ENCODE data around the gene FGF14. TPM values are rescaled to one million over a fixed set of nuclear protein-coding genes. Genes with fewer than 3 reads are reported as not detected.
"Not testable (repeated sequence)": the region's sequence is repeated elsewhere in the genome, so short reads cannot be mapped to it uniquely, and the experiment has no call there.

Gene FGF14
- total RNA-seq, 2 experiments from 2014 or later, result not detected

DNA sequence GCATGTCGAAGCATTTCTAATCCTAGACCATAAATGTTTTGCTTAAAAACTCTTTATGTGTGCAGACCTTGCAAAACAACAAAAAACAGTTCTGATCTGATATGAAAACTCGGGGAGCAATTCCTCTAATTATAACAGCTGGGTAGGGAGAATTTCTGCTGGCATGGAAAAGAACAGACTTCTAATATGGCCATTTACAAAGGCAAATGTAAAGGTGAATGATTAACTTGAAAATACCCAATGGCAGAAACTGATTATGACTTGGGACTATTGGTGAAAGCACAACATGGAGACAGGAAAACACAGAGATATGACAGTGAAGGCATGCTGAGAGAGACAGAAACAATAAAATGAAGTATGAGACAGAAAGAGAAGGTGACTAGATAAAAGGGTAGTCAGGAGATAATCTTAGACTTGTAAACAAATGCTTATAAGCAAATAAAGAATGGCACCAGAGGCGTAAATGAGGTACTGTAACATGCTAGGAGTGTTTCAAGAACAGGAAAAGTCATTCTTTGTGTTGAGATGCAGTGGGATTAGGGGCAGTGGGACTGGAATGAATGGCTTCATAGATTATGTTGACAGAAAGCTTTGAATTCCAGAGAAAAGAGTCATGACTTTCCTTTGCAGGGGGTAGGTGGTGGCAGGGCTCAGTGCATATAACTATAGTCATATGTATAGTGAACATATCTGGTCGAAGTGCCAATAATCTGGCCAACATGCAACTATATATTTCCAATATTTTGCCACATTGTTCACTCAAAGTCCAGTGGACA, 556.4 kb downstream of the FGF14 start:
- ChIA-PET CTCF (no interaction called here), POLR2A (no interaction called here)

DNA sequence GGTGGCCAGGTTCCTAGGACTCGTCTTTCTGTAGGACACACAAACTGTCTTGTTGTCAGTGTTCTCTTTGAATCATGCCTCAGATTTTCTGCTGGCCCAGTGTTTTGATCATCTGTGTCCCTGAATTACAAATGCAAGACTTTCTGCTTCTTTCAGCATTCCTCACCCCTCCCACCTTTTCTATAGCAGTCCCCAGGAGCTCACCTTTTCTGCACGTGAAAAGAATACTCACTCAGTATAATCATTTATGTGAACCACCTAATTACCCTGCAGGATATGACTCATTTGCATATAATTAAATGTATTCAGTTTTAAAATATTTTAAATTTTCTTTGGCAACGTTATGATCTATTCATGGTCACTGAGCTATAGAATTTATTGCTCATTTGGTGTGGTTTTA, 560.1 kb downstream of the FGF14 start:
- ChIA-PET CTCF (no interaction called here), POLR2A (no interaction called here)

DNA sequence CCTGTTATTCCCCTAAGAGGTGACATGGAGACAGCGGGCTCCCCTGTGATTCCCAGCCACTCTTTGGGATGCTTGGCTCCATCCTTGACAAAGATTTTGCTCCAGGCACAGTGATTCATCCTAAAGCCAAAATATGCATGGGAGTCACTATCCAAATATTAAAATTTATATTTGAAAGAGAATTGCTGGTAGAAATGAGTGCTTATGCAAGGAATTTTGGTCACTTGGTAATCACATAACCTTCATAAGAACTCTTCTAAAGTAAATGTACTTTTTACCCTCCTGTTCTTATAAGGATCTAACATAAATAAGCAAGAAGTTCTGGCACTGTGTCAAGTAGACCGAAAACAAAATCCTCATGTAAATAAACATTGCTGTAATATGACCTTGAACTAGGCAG, 563.5 kb downstream of the FGF14 start:
- POLR2A ChIA-PET, result no interaction called here
- CTCF ChIA-PET, result no interaction called here

DNA sequence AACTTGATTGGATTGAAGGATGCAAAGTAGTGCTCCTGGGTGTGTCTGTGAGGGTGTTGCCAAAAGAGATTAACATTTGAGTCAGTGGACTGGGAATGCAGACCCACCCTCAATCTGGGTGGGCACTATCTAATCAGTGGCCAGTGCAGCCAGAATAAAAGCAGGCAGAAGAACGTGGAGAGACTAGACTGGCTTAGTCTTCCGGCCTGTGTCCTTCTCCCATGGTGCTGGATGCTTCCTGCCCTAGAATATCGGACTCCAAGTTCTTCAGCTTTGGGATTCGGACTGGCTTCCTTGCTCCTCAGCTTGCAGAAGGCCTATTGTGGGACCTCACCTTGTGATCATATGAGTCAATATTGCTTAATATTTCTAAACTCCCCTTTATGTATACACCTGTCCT, 564.1 kb downstream of the FGF14 start:
- CTCF ChIA-PET, POLR2A ChIA-PET: not testable (repeated sequence)

DNA sequence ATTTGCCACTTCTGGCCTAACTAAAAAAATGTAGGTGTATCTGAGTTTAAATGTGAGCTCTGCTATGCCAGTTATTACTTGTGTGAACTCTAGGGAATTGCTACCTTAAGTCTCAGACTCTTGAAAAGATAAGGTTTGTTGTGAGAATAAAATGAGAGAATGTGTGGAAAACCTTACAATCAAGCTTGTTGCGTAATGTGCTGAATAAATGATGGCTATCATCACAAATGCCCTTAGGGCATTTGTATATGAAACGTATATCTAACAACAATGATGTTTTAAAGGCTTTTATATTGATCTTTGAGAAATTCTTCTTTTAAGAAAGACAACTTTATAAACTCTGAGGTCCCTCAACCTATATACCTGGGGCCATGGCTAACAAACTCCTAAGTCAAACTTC, 564.6 kb downstream of the FGF14 start:
- CTCF ChIA-PET, result no interaction called here
- POLR2A ChIA-PET, result no interaction called here

DNA sequence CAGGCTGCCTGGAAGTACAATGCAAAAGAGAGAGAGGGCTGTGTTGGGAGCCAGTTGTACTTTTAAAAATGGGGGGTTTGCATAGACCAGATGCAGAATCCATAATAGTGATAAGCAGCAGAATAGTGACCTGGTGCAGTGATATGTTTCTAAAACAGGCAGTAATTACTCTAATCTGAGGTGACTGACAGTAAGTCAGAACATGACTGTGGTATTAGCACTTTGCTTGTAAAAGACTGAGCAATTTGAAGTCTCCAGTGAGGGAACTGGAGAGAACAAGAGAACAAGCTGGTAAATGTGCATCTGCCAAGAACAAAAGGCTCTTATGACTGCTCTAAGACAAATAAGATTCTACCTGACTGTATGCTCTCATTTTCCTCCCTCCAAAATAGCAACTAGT, 565.9 kb downstream of the FGF14 start:
- CTCF ChIA-PET, result no interaction called here
- POLR2A ChIA-PET, result no interaction called here

DNA sequence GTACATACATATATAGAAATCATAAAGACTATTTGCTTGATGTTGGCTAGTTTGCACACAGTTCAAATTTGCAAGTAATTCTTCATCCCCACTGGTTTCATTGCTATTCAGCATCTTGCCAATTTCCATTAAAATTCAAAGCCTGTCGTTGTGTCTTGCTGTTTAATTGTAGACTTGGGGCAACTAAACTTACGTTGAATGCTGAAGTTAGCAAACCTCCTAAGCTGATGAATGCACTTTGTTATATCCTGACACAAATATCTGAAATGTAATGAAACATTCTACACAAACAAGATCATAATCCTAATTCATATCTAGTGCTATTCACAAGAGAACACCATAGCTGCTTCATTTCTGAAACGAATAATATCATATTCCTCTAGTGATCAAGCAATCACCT, 568.2 kb downstream of the FGF14 start:
- ChIA-PET CTCF (no interaction called here), POLR2A (no interaction called here)

DNA sequence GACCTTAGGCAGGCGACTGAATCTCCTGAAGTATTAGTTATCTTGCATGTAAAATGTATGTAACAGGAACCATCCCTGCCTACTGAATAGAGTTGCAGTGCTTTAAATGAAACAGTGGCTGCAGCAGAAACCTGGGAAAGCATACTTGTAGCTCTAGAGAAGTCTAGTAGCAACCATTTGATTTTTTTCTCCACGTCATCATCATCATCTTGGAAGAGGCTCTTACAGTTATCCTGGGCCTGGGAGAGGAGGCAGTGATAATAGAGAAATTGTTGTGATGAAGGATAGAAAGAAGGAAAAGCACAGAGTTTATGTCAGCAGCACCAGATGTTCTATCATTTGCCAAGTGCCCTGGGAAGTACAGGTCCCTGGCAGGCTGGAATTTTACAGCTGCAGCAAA, 571.8 kb downstream of the FGF14 start:
- ChIA-PET CTCF (no interaction called here), POLR2A (no interaction called here)

DNA sequence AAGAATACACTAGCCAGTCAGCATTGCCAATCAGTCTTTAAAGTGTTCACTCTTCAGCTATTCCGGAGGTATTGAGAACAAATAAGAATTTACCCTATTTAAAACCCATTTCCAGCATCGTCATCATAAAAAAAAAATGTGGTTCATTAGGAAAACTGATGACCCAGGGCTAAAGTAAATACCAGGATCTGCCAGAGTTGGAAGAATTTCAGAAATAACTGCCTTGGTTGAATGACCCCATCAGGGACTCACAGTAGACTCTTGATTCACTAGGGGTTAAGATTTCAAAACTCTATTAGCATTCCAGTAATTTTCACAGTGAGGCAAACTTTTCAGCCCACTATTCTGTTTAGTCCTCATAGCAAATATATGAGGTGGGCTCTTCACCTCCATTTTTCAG, 572.4 kb downstream of the FGF14 start:
- POLR2A ChIA-PET, result no interaction called here
- CTCF ChIA-PET, result no interaction called here

DNA sequence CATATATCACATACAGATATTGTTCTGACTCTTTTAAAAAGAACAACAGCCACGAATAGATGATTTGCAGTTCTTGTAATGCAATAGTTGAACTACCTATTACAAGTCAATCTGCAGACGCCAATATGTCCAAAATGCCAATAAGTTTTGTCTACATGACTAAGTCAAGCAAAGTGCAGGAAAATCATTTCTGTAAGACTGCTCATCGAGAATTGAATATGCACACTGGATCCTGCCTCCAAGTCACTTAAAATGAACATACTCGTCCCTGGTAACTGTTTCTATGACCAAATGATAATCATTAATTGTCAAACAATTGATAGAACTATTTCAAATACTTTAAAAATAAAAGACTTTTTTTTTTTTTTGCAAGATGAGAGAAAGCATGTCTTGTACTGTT, 573.7 kb downstream of the FGF14 start:
- CTCF ChIA-PET, result no interaction called here
- POLR2A ChIA-PET, result no interaction called here

DNA sequence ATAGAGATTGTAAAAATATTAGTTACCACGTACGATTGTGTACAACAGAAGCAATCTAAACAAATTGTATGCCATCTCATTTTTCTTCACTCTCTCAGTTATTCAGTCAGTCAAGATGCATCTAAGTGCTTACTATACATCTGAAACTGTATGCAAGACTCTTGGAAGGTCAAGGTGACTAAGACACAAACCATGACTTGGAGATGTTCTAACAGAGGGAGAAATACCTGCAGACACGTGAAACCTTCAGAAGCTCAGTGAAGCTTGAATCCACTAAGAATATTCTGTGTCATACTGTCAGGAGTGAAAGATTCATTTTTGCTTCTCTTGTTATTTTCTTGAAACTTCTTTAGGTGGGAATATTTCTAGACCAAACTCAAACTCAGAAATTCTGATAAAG, 584.0 kb downstream of the FGF14 start:
- POLR2A ChIA-PET, result no interaction called here
- CTCF ChIA-PET, result no interaction called here

DNA sequence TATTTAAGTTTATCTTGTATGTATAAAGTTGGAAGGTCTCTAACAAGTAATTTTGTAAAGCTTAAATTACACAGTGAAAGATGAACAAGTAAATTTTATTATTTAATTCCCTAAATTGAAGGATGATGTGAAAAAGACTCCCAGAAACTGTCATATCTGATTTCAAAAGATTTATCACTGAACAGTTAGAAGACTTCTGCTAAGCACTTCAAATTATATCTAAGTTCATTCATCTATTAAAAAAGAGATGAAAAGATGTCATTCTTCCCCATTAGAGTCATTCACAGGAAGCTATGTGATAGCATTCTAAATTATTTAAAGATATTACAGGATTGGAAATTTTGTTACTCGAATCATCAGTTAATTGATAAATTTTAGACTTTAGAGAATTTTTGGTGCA, 590.0 kb downstream of the FGF14 start:
- ChIA-PET POLR2A (no interaction called here), CTCF (no interaction called here)

DNA sequence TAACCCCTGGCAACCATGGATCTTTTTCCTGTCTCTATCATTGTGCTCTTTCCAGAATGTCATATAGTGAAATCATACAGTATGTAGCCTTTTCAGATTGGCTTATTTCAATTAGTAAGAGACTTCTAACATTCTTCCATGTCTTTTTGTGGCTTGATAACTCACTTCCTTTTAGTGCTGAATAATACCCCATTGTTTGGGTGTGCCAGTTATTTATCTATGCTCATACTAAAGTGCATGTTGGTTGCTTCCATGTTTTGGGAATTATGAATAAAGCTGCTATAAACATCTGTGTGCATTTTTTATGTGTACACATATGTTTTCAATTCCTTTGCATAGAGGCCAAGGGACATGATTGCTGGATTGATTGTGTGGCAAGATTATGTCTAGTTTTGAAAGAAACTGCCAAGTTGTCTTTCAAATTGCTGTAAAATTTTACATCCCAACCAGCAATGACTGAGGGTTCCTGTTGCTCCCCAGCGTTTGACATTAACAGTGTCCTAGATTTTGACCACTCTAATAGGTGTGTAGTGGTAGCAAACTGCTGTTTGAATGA, 590.5 kb downstream of the FGF14 start:
- ChIA-PET CTCF (no interaction called here), POLR2A (no interaction called here)

DNA sequence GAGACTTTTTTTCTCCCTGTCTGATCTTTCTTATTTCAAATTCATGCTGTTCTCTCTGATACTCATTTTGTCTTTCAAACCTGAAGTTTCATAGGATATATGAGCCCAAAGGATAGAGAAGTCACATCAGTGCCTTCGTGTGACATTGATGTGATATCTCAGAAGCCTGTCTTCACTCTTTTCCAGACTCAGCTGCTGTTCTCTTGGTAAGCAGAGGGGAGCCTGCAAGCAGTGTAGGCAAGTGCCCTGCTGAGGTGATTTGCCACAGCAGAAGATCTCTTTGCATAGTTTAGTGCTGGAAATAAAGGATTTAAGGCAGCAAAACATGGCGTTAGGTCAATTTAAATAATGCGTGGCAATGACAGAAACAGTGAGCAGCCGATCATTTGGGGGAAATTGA, 602.7 kb downstream of the FGF14 start:
- ChIA-PET POLR2A (no interaction called here), CTCF (no interaction called here)

DNA sequence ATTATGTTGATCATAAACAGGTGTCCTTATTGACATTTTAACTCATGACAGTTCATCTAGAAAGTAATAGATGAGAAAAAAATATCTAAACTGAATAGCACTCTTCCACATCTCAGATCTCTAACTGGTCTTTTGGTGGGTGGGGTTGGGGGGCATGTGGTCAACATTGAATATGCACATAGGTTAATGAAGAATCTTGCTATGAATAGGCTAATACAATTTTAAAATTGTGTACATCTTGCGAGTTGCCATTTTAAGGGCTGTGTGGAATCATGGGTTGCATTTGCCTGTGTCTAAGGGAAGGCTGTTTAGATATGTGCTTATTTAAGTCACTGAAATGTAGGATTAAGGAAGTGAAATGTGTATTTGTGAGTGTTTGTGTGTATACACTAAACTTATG, 603.4 kb downstream of the FGF14 start:
- POLR2A ChIA-PET, result no interaction called here
- CTCF ChIA-PET, result no interaction called here

DNA sequence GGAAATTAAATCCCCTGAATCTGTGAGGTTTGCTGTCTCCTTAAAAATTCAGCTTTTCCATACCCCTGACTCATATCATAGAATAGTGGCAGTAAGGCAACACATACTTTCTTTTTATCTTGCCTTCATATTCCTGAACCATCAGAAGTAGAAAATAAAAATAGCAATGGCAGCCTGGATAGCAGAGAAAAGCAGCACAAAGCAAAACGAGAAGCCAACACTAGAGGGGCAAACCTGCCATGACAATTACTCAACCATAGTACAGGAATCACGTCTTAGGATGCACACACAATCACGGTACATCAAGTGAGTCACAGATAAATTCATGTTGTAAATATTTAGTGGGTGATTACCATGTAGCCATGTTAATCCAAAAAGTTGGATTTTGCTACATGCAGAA, 606.4 kb downstream of the FGF14 start:
- ChIA-PET POLR2A (no interaction called here), CTCF (no interaction called here)

DNA sequence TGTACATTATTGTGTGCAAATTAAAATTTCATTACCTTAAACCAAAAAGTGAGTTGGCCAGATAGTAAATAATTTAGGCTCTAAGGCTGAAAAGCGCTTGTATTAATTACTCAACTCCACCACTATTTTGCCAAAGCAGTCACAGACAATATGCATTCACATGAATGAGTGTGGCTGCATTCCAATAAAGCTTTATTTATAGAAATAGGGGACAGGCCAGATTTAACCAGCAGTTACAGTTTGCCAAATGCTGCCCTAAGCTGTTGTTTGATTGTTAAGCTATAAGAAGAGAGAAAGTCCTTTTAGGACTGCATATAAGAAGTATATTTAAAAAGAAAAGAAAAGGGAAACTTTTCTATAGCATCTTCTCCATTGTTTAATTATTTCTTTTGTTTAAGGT, 606.8 kb downstream of the FGF14 start:
- ChIA-PET CTCF (no interaction called here), POLR2A (no interaction called here)

DNA sequence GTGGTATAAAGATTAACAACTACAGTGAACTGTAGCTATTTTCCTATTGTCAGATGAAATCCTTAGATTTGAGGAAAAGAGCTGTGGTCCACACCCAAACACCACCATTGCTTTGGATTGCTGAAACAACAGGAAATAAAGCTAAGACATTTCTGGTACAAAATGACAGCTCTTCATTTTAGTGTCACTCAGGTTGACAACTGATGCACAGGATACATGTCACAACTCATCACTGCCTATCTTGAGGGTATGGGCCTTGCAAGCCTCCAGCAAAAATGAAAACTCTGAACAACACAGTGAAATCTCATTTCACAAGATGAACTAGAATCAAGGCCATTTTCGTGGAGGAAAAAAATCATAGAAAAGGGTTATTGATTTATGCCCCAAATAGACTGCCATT, 609.7 kb downstream of the FGF14 start:
- ChIA-PET CTCF (no interaction called here), POLR2A (no interaction called here)

DNA sequence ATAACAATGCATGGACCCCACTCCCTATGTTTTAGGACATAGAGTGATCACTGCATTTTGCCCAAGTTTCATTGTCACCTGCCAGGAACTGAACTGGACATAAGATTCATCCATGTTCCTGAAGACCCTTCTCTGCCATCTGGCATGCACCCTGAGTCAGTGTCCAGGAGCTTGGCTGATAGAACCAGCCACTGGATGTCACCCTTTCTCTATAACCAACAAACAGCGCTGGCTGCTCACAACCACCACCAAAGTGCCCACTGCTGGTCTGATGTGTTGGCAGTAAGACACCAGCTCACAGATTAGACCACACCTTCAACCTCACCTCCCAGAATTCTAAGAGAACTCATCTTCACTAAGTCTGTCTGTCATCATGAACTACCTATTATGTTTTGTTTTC, 616.0 kb downstream of the FGF14 start:
- ChIA-PET POLR2A (no interaction called here), CTCF (no interaction called here)

DNA sequence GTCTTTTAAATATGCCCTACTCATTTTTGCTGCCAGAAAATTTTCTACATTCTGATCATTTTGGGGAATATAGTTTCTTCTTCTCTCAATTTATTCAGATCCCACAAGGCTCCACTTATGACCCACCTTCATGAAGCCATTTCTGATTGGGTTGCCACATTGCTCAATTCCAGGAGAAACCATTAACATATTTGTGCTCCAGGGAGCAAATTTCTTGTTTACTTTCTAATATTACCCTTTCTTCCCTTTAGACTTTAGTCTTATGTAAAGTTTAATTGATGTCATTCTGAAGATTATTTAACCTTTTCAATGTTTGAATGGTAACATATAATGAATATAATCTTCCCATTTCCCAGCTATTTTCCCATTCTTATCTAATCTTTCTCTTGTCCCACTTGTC, 617.5 kb downstream of the FGF14 start:
- ChIA-PET POLR2A (no interaction called here), CTCF (no interaction called here)

DNA sequence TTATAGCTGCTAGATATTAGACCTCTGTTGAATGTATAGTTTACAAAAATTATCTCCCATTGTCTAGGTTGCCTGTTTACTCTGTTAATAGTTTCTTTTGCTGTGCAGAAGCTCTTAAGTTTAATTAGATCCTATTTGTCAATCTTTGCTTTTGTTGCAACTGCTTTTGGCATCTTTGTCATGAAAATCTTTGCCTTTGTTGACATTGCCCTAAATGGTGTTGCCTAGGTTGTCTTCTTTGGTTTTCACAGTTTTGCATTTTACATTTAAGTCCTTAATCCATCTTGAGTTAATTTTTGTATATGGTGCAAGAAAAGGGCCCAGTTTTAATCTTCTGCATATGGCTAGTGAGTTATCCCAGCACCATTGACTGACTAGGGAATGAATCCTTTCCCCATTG, 618.3 kb downstream of the FGF14 start:
- CTCF ChIA-PET, result no interaction called here
- POLR2A ChIA-PET, result interaction anchor here (0.7 kb wide), 1 partner anchor 986 kb away, joined by 5 read pairs; no protein-coding TSS in a partner anchor

DNA sequence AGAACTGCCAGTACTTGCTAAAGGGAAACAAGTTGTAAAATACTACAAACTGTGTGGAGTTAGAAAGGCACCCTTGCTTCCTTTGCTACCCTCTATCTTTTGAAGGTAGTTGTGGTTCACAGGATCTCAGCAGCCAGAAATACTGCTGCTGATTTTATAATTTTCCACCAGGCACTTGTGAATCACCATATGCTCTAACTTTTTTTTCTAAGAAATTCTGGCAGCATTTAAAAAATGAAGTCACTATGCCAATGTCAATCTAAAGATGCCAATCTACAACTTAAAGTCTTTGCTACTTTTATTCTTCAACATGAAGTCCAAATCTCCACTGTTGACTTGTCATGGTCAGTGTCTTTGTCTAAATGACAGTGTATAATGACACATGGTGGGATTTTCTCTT, 621.6 kb downstream of the FGF14 start:
- ChIA-PET CTCF (no interaction called here), POLR2A (no interaction called here)

DNA sequence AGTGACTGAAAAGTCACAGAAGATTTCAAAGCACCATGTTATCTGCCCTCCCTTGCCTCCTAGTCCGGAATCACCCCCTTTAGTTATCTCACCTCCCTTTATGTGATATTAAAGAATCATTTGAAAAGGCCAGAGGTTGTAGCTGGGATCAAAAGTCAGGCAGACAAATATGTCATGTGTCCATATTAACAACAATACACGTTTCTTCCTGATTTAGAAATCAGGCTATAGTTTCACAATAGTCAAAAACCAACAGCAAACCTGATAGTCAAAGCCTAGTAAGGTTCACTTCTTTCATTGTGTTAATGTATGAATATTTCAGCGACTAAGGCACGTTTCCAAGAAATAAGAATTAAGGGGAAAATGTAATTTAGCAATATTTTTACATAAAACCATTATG, 622.7 kb downstream of the FGF14 start:
- POLR2A ChIA-PET, result no interaction called here
- CTCF ChIA-PET, result no interaction called here
